ENCODE measurements around the gene RAP2C.

DNA sequence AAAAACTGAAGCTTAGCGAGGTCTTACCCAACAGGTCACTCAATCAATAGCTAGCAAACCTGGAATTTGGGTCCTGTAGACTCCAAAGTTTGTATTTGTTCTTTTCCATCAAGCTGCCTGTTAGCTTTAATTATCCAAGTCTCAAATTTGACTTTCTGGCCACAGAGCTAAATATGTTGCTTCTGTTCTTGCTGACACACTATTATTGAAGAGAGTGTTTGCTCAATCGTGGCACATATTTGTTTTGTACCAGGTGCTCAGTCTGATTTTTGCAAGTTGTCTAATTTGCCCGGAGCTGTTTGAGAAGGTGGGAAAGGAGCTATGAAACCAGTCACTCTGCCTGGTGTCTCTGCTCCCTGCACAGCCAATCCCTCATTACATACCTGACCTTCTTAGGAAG lies 49.7 kb downstream of the RAP2C start:
- TF ChIP-seq, protein P1, sequence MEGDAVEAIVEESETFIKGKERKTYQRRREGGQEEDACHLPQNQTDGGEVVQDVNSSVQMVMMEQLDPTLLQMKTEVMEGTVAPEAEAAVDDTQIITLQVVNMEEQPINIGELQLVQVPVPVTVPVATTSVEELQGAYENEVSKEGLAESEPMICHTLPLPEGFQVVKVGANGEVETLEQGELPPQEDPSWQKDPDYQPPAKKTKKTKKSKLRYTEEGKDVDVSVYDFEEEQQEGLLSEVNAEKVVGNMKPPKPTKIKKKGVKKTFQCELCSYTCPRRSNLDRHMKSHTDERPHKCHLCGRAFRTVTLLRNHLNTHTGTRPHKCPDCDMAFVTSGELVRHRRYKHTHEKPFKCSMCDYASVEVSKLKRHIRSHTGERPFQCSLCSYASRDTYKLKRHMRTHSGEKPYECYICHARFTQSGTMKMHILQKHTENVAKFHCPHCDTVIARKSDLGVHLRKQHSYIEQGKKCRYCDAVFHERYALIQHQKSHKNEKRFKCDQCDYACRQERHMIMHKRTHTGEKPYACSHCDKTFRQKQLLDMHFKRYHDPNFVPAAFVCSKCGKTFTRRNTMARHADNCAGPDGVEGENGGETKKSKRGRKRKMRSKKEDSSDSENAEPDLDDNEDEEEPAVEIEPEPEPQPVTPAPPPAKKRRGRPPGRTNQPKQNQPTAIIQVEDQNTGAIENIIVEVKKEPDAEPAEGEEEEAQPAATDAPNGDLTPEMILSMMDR (IDR thresholded peaks at IDR 0.05 in 4 of 5, conservative IDR thresholded peaks at IDR 0.05 in 1 of 5), result no peak
- no peak for TF ChIP-seq POLR2A (IDR thresholded peaks at IDR 0.05)
